ENCODE results near the gene KCNJ12. TPM values are rescaled to one million over a fixed set of nuclear protein-coding genes. Genes with fewer than 3 reads are reported as not detected.

The KCNJ12 gene
- total RNA-seq, 1 donor from 2014 or later: not detected

GRCh38 chr17:21368545-21369246, 7.5 kb upstream of the KCNJ12 start:
- peak; percentile 50 for ATAC-seq

GRCh38 chr17:21369395-21369794, 6.8 kb upstream of the KCNJ12 start:
- ATAC-seq: no peak

- no peak for ATAC-seq
Observed at GRCh38 chr17:21370430-21370829, 5.7 kb upstream of the KCNJ12 start.

GRCh38 chr17:21371511-21372081, 4.6 kb upstream of the KCNJ12 start:
- ATAC-seq: no peak

- no peak for ATAC-seq
Observed at GRCh38 chr17:21372256-21372954, 3.8 kb upstream of the KCNJ12 start.

GRCh38 chr17:21373036-21373435, 3.1 kb upstream of the KCNJ12 start:
- ATAC-seq: no peak

- ATAC-seq: no peak
Observed at GRCh38 chr17:21373696-21374440, 2.3 kb upstream of the KCNJ12 start.

- no peak for ATAC-seq
Observed at GRCh38 chr17:21374441-21375161, 1.6 kb upstream of the KCNJ12 start.

- ATAC-seq: no peak
Observed at GRCh38 chr17:21375162-21375560, 996 bp upstream of the KCNJ12 start.

- no peak for ATAC-seq
Observed at GRCh38 chr17:21375757-21376080, 438 bp upstream of the KCNJ12 start.

- ATAC-seq: peak; percentile 17
Observed at GRCh38 chr17:21376759-21377690, 868 bp downstream of the KCNJ12 start.

GRCh38 chr17:21377705-21378396, 1.7 kb downstream of the KCNJ12 start:
- no peak for ATAC-seq

- ATAC-seq: no peak
Observed at GRCh38 chr17:21378553-21378952, 2.4 kb downstream of the KCNJ12 start.

- no peak for ATAC-seq
Observed at GRCh38 chr17:21379080-21379711, 3.0 kb downstream of the KCNJ12 start.

GRCh38 chr17:21380659-21381058, 4.5 kb downstream of the KCNJ12 start:
- no peak for ATAC-seq

GRCh38 chr17:21381076-21381706, 5.0 kb downstream of the KCNJ12 start:
- no peak for ATAC-seq

GRCh38 chr17:21382560-21383495, 6.7 kb downstream of the KCNJ12 start:
- ATAC-seq: no peak

GRCh38 chr17:21385281-21385845, 9.2 kb downstream of the KCNJ12 start:
- no peak for ATAC-seq

All from esophagus mucosa (tissue), 1 donor.